H7 (cell line): ENCODE data around the gene VPS41. TPM values are rescaled to one million over a fixed set of nuclear protein-coding genes. Genes with fewer than 3 reads are reported as not detected.
A peak's percentile ranks its signal among the peaks of the same experiment; 100 is the strongest.

Source experiments
- DNase-seq: peaks from one replicate; pipeline ENCODE4 v3.0.0; 2012
- H3K27me3 ChIP-seq: 2 replicates; pipeline ENCODE4 v1.6.0; 2011; ENCODE audit warnings: mild to moderate bottlenecking, low read length; ENCODE audit not compliant: control insufficient read depth, insufficient read depth
- H3K36me3 ChIP-seq: replicated peaks from 2 replicates; pipeline ENCODE4 v1.5.1; 2011; ENCODE audit warnings: low read length; ENCODE audit not compliant: control insufficient read depth, insufficient read depth
- H3K4me3 ChIP-seq: 2 replicates; pipeline ENCODE4 v1.5.1; 2011; ENCODE audit warnings: low read depth, mild to moderate bottlenecking, control low read depth, low read length, moderate library complexity; ENCODE audit not compliant: insufficient read depth
- total RNA-seq: library from RNA; depleted of rRNA; stranded (reverse); fragments of >200 nt; shearing (Covaris generic); gene quantifications from 2 replicates; pipeline ENCODE4 v1.2.3, GENCODE V29; 2014

The VPS41 gene
- total RNA-seq, 1 experiment from 2014 or later: 12.3 TPM

DNA sequence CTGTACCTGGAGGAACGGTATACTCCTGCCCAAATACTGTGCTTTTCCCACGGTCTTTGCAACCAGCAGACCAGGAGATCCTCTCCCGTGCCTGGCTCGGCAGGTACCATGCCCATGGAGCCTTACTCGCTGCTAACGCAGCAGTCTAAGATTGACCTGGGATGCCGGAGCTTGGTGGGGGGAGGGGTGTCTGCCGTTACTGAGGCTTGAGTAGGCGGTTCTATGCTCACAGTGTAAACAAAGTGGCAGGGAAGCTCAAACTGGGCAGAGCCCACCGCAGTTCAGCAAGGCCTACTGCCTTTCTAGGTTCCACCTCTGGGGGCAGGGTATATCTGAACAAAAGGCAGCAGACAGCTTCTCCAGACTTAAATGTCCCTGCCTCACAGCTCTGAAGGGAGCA is 22.7 kb downstream of the VPS41 start:
- H3K27me3 ChIP-seq: no peaks in the 10 kb centered on the region
- H3K36me3 ChIP-seq: no peaks in the 10 kb centered on the region
- no peak for DNase-seq
- no peak overlapping the region for H3K4me3 ChIP-seq

DNA sequence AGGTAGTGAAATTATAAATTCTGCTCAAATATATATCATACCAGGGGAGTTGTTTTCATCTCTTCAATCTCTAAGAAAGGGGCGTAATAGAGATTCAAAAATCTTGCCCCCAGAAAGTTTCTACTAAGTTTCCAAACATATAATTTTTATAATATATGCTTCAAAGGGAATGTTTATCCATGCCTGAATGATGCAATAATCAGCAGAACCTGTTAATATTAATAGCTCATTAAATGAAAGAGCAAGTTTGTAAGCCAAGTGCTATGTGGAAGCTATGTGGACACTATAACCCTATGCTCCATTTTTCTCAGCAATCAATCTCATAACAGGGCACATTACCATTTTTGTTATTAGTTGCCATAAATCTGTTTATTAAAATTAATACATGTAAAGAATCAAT is 25.3 kb downstream of the VPS41 start:
- Histone ChIP-seq H3K27me3 (no peaks in the 10 kb centered on the region), H3K36me3 (no peaks in the 10 kb centered on the region), H3K4me3 (no peak overlapping the region)
- no peak for DNase-seq

DNA sequence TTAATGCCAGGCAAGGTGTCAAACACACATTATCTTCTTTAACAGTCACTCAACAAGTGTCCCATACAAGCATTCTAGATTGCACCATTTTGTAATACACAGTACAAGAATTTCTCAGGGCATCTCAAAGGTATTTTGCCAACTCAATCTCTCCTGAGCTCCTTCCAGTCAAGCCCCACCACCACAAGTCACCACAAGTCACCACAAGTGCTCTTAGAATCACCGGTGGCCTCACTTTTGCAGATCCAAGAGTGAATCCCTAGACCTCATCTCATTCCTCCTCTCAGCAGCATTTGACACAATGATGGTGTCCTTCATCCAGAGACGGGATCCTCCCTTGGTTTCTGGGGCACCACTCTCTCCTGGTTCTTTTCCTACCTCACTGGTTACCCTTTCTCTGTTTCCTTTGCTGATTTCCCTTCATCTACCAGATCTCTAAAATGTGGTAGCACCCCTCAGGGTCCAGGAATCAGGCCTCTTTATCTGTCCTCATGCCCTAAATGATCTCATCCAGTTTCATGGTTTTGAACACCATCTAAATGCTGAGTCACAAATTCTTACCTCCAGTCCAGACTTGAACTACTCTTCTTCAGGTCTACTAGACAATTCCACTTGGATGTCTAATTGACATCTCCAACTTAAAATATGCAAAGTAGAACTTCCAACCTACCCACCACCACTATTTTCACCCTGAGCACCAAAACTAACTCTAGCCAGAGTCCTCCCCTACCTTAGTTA is 26.9 kb downstream of the VPS41 start:
- no peak overlapping the region for H3K4me3 ChIP-seq
- no peaks in the 10 kb centered on the region for H3K27me3 ChIP-seq
- no peak for DNase-seq
- H3K36me3 ChIP-seq: no peaks in the 10 kb centered on the region

DNA sequence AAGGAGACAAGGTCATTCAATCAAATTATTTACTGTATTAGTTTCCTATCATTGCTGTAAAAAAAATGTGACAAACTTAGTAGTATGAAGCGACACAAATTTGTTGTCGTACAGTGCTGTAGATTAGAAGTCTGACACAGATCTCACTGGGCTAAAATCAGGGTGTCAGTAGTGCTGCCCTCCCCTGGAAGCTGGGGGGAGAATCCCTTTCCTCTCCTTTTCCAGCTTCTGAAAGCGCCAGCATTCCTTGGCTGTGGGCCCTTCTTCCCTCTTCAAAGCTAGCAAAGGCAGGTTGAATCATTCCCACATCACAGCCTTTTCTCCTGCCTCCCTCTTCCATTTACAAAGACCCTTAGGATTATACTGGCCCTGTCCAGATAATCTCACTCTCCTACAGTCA is 28.0 kb downstream of the VPS41 start:
- DNase-seq: peak; percentile 24
- H3K27me3 ChIP-seq: no peaks in the 10 kb centered on the region
- H3K36me3 ChIP-seq: no peaks in the 10 kb centered on the region
- H3K4me3 ChIP-seq: no peak overlapping the region

DNA sequence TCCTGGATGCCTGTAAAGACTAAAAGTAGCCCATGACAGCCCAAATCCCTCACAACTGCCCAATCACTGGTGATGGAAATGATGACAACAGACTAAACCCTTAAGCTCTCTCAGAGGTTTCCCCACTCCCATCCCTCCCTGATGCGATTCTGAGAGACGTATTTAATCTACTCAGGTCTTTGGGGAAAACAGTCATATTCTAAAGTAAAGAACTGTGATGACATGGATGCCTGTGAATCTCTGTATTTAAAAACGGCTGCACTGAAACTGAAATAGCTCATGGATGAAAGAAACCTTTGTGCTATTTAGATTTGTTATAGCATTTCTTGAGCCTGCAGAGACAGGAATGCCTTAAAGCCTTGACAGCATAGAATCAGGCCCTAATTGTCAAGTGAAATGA is 28.5 kb downstream of the VPS41 start:
- no peaks in the 10 kb centered on the region for H3K36me3 ChIP-seq
- H3K4me3 ChIP-seq: no peak overlapping the region
- no peak for DNase-seq
- no peaks in the 10 kb centered on the region for H3K27me3 ChIP-seq

DNA sequence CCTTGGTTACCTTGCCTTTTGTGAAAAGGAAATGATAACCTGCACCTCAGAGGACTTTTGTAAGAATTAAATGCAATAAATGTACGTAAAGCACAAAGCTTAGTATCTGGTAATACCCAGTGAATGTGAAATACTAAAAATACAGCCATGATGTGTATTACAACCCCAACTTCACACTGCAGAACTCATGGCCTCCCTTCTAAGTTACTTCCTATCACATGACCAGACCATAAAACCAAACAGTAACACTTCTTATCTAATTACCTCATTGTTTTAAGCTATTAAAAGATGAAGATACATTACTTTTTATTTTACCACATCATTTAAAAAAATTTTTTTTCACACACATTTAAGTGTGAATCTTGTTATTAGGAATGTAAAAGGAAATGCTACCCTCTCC is 29.0 kb downstream of the VPS41 start:
- H3K4me3 ChIP-seq: no peak overlapping the region
- H3K36me3 ChIP-seq: no peaks in the 10 kb centered on the region
- no peak for DNase-seq
- no peaks in the 10 kb centered on the region for H3K27me3 ChIP-seq

DNA sequence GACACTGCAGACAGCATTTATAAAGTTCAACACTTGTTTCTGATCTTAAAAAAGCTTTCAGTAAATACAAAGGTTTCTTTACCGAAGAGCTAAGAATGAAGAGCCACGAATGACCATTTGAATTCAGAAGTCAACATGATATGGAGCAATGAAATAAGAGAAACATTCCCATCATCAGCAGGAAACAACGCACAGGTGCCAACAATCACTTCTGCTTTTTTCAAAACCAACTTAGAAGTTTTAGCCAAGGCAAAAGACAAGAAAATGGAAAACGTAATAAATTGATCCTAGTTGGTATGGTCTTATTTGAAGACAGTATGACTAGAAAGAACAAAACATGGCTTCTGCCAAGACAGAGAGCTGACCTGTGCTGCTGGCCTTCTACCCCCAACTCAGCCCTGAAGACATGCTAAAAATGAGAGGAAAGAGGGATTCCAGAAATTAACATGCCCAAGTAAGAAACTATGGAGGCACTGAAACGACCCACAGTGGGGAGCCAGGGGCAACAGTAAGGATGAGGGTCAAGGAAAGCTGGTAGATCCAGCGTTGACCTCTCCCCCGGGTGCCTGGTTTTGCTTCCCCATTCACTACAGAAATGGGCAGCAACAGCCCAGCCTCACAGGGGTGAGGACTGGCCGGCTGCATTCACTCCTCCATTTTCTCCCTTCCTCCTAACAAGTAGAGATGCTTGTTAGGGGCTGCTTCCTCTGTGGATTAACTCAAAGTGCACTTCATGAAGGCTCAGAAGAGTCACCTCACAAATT is 30.1 kb downstream of the VPS41 start:
- H3K4me3 ChIP-seq: no peak overlapping the region
- H3K36me3 ChIP-seq: no peaks in the 10 kb centered on the region
- no peaks in the 10 kb centered on the region for H3K27me3 ChIP-seq
- no peak for DNase-seq

DNA sequence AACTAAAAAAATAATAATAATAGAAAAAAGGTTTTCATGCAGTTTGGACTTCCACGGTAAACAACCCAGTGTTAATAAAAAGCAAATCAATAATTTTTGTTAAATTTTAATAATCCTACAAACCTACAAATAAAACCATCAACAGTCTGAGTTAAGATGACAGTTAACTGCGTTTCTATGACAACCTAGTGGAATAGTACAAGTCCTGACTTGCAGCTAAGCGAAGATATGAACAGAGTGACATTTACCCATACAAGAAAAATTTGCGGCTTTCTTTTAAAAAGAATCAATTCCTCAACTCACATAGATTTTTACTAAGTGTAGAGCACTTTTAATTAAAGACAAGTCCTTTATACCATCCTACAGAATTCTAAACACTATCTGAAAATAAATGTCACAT is 35.6 kb downstream of the VPS41 start:
- no peaks in the 10 kb centered on the region for H3K27me3 ChIP-seq
- no peaks in the 10 kb centered on the region; the same call in none of the 2 replicates for H3K36me3 ChIP-seq
- no peak overlapping the region for H3K4me3 ChIP-seq
- no peak for DNase-seq

DNA sequence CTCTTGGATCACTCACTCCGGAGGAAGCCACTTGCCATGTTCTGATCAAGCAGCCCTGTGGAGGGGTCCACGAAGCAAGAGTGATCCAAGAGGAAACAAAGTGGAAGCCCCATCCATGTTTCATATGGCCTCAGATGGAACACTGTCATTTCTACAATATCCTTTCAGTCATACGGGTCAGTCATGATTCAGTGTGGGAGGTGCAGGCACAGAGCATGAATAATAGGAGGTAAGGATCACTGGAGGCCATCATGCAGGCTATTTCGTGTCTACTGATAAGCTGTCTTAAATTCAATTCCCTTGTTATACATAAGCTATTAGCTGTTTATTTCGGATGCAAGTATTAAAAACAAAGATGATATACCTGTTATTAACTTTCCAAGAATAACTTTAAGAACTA is 36.8 kb downstream of the VPS41 start:
- no peaks in the 10 kb centered on the region for H3K27me3 ChIP-seq
- no peak overlapping the region for H3K4me3 ChIP-seq
- H3K36me3 ChIP-seq: no peaks in the 10 kb centered on the region; the same call in none of the 2 replicates
- DNase-seq: no peak

DNA sequence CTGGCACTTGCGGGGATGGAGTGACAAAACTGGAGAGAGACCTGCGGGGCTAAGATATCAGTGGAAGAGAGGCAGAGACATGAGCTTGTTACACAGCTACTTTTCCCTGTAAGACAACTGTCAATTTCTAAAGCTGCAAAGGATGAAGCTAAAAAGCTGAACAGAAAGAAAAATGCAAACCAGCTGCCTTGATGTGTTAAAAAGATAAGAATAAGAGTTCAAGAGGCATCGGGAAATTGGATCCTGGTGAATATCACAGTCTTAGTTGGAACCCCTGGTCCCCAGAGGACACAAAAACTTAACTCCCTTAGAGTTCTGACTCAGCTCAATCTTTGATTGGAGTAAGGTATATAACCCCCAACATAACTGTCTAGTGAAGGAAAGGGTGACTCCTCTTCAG is 38.8 kb downstream of the VPS41 start:
- Histone ChIP-seq H3K4me3 (no peak overlapping the region), H3K36me3 (no peaks in the 10 kb centered on the region; the same call in none of the 2 replicates)
- DNase-seq: no peak

DNA sequence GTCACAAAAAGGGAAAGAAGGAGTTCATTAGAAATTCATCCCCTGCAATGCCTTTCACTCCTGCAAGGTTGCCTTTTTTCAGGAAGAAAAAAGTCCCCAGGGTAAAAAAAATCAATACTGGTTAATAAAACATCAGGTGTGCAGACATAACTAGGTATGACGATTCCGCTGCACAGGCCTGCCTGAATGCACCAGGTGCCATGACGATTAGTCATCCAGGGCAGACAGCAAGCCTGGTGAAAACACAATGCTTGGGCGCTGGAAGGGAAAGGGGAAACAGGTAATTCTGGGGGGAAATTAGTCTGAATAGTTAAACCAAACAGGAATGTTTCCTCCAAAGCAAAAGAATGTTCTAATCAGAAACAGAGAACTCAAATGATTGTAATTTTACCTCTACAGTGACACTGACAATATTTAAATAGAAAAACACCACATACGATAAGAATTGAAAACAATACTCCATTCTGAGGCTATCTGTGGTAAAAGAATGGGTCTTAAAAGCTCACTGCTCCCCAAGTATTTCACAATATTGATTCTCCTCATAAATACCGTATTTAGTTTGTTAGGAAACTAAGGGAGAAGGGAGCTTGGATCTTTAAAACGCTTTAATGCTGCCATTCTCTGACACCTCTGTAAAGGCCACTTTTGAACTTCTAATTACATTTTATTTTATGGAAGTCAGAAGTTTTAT is 45.2 kb downstream of the VPS41 start:
- no peaks in the 10 kb centered on the region; the same call in none of the 2 replicates for H3K36me3 ChIP-seq
- no peak for DNase-seq
- H3K4me3 ChIP-seq: no peak overlapping the region
- H3K27me3 ChIP-seq: no peaks in the 10 kb centered on the region

More for the DNA sequence above, 38.8 kb downstream of the VPS41 start:
- H3K27me3 ChIP-seq: no peaks in the 10 kb centered on the region

DNA sequence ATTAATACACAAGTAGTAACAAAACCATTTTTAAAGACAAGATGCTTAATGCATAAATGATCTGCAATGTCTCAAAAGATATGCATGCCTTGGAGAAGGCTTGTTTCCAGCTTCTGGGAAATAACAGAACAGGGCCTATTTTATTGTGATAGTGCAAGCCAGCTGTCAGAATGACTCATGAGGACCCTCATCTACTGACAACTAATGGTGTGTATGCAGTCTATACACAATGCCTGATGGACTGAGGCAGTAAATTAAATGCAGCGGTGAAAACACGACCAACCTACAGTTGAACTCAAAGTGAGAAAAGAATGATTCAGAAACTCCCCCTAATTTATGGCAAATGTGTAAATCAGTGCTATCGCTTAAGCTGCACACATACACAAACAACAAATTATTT is 46.3 kb downstream of the VPS41 start:
- no peak for DNase-seq
- no peak overlapping the region for H3K4me3 ChIP-seq
- no peaks in the 10 kb centered on the region; the same call in 1 of the 2 replicates for H3K36me3 ChIP-seq
- no peaks in the 10 kb centered on the region for H3K27me3 ChIP-seq

DNA sequence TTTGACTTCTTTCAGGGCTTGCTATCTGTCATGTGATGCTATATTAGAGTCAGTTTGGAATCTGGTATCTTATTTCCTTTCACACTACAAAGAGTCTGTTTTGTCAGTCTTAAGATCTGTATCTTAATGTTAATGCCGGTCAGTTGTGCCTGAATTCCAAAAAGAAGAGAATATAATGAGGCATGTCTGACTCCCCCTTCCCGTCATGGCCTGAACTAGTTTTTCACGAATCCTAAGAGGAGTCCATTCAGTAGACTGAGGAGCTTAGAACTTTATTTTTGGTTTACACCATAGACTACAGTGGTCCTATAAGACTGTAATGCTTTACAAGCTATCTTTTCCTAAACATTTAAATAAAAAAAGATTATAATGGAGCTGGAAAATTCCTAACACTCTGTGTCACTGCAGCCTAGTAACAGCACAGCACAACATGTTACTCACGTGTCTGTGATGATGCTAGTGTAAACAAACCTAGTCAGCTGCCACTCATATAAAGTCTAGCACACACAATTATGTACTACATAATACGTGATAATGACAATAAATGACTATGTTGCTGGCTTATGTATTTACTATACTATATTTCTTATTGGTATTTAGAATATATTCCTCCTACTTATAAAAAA is 50.6 kb downstream of the VPS41 start:
- Histone ChIP-seq H3K4me3 (no peak overlapping the region), H3K27me3 (no peaks in the 10 kb centered on the region), H3K36me3 (no peaks in the 10 kb centered on the region)
- no peak for DNase-seq

DNA sequence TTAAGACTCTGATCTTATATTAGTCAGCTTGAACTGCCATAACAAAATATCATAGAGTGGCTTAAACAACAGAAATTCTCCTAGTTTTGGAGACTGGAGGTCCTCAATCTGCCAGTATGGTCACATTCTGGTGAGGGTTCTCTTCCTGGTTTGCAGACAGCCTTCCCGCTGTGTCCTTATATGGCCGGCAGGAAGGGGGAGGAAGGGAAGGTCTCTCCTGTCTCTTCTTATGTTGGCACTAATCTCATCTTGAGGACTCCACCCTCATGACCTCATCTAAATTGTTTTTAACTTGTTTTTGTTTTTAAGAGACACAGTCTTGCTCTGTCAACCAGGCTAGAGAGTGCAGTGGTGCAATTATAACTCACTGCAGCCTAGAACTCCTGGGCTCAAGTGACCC is 53.1 kb downstream of the VPS41 start:
- Histone ChIP-seq H3K4me3 (no peak overlapping the region), H3K36me3 (no peaks in the 10 kb centered on the region), H3K27me3 (no peaks in the 10 kb centered on the region)
- DNase-seq: no peak
